ENCODE measurements around the gene TIAM1.

TIAM1 gene

GRCh38 chr21:31090376-31090775 is 253.7 kb downstream of the TIAM1 start:
- DNase-seq (ENCODE audit: low read depth): no peak
- no peak for TF ChIP-seq MAX (IDR thresholded peaks at IDR 0.05; ENCODE audit: low read depth, low read length)
- no peak for TF ChIP-seq MYC (IDR thresholded peaks at IDR 0.05; ENCODE audit: low read depth, low read length)
- TF ChIP-seq CTCF (IDR thresholded peaks at IDR 0.05; ENCODE audit: low read depth, low read length): no peak
- TF ChIP-seq POLR2A (IDR thresholded peaks at IDR 0.05; ENCODE audit: extremely low read depth, insufficient read length): no peak
- no peak overlapping the region for H3K4me3 ChIP-seq (ENCODE audit: low read depth, low read length)

GRCh38 chr21:31088474-31088751 is 255.6 kb downstream of the TIAM1 start:
- TF ChIP-seq POLR2A (IDR thresholded peaks at IDR 0.05; ENCODE audit: extremely low read depth, insufficient read length) (no peak), CTCF (IDR thresholded peaks at IDR 0.05; ENCODE audit: low read depth, low read length) (no peak), MAX (IDR thresholded peaks at IDR 0.05; ENCODE audit: low read depth, low read length) (no peak), MYC (IDR thresholded peaks at IDR 0.05; ENCODE audit: low read depth, low read length) (no peak)
- H3K4me3 ChIP-seq (ENCODE audit: low read depth, low read length): no peak overlapping the region
- DNase-seq (ENCODE audit: low read depth): no peak

- DNase-seq (ENCODE audit: low read depth): peak; percentile 6
- TF ChIP-seq POLR2A (IDR thresholded peaks at IDR 0.05; ENCODE audit: extremely low read depth, insufficient read length): no peak
- no peak for TF ChIP-seq MYC (IDR thresholded peaks at IDR 0.05; ENCODE audit: low read depth, low read length)
- no peak overlapping the region for H3K4me3 ChIP-seq (ENCODE audit: low read depth, low read length)
Observed at GRCh38 chr21:31087639-31088473, 256.2 kb downstream of the TIAM1 start.

- TF ChIP-seq MAX (IDR thresholded peaks at IDR 0.05; ENCODE audit: low read depth, low read length): no peak
- no peak for TF ChIP-seq POLR2A (IDR thresholded peaks at IDR 0.05; ENCODE audit: extremely low read depth, insufficient read length)
- TF ChIP-seq MYC (IDR thresholded peaks at IDR 0.05; ENCODE audit: low read depth, low read length): no peak
- TF ChIP-seq CTCF (IDR thresholded peaks at IDR 0.05; ENCODE audit: low read depth, low read length): no peak
- DNase-seq (ENCODE audit: low read depth): no peak
Observed at GRCh38 chr21:31084689-31085088, 259.4 kb downstream of the TIAM1 start.

GRCh38 chr21:31078796-31079195 is 265.3 kb downstream of the TIAM1 start:
- DNase-seq (ENCODE audit: low read depth): no peak

More at GRCh38 chr21:31084689-31085088, 259.4 kb downstream of the TIAM1 start:
- no peak overlapping the region for H3K4me3 ChIP-seq (ENCODE audit: low read depth, low read length)

More at GRCh38 chr21:31078796-31079195, 265.3 kb downstream of the TIAM1 start:
- TF ChIP-seq CTCF (IDR thresholded peaks at IDR 0.05; ENCODE audit: low read depth, low read length): no peak
- no peak for TF ChIP-seq POLR2A (IDR thresholded peaks at IDR 0.05; ENCODE audit: extremely low read depth, insufficient read length)
- TF ChIP-seq MYC (IDR thresholded peaks at IDR 0.05; ENCODE audit: low read depth, low read length): no peak
- no peak for TF ChIP-seq MAX (IDR thresholded peaks at IDR 0.05; ENCODE audit: low read depth, low read length)
- no peak overlapping the region for H3K4me3 ChIP-seq (ENCODE audit: low read depth, low read length)
